HepG2 (cell line): ENCODE data around the gene TNP2. TPM values are rescaled to one million over a fixed set of nuclear protein-coding genes. Genes with fewer than 3 reads are reported as not detected.

ENCODE experiments used
- AGO1 ChIP-seq: fragments of 200-400 bp; formaldehyde crosslinking; IDR thresholded peaks from 2 replicates; pipeline ENCODE4 v1.6.1; 2017; ENCODE audit warnings: mild to moderate bottlenecking, low read depth, low read length, moderate library complexity; ENCODE audit not compliant: poor library complexity, severe bottlenecking
- DNMT3B ChIP-seq: conservative IDR thresholded peaks from 2 replicates; pipeline ENCODE4 v1.6.1; 2016; ENCODE audit warnings: missing biosample characterization, control low read depth
- NKX3-1 ChIP-seq: sonication (generic); formaldehyde crosslinking; IDR thresholded peaks from 2 replicates; pipeline ENCODE4 v1.5.0; 2020; ENCODE audit warnings: missing genetic modification reagents
- RBM39 ChIP-seq: fragments of 200-400 bp; formaldehyde crosslinking; IDR thresholded peaks from one replicate; pipeline ENCODE4 v1.6.1; 2018; ENCODE audit warnings: antibody characterized with exemption, mild to moderate bottlenecking, low read depth, low read length; ENCODE audit not compliant: poor library complexity, severe bottlenecking
- RCOR2 ChIP-seq: IDR thresholded peaks from 2 replicates; pipeline ENCODE4 v1.6.1; 2016; ENCODE audit warnings: missing biosample characterization, missing genetic modification reagents
- ZNF317 ChIP-seq: sonication (generic); formaldehyde crosslinking; IDR thresholded peaks from 2 replicates; pipeline ENCODE4 v1.5.0; 2020; ENCODE audit warnings: mild to moderate bottlenecking, missing genetic modification reagents
- ZNF333 ChIP-seq: sonication (generic); formaldehyde crosslinking; IDR thresholded peaks from 2 replicates; pipeline ENCODE4 v1.4.0; 2020; ENCODE audit warnings: mild to moderate bottlenecking, missing genetic modification reagents, borderline replicate concordance
- ZNF343 ChIP-seq: sonication (generic); formaldehyde crosslinking; IDR thresholded peaks from 2 replicates; pipeline ENCODE4 v1.4.0; 2020; ENCODE audit warnings: mild to moderate bottlenecking, missing genetic modification reagents
- polyA plus RNA-seq, 8 experiments: library from polyadenylated mRNA; depleted of rRNA in 3 of 8; stranded (reverse) in 7 of 8; unstranded in 1 of 8; fragments of >200 nt; fragmentation: Illumina TruSeq in 4 of 8; extraction: Trizol in 4 of 8; gene quantifications; 2 replicates each; pipeline versions ENCODE4 v1.2.1 to v1.2.3, GENCODE V29; 2011 to 2016; ENCODE audit warnings: low read depth in 4 of 8, missing spikeins in 1 of 8, mixed read lengths in 1 of 8; ENCODE audit not compliant: insufficient read depth in 1 of 8
- total RNA-seq, 5 experiments: library from RNA; depleted of rRNA; stranded (reverse); fragments of >200 nt; fragmentation: Illumina TruSeq; extraction: Trizol; gene quantifications; 2 replicates each; pipeline ENCODE4 v1.2.3, GENCODE V29; 2016; ENCODE audit warnings: low read depth in 1 of 5
- TF ChIP-seq, protein P1 (sequence below): sonication (generic); formaldehyde crosslinking; IDR thresholded peaks from one replicate; pipeline ENCODE4 v1.5.1; 2020; ENCODE audit warnings: mild to moderate bottlenecking, missing genetic modification reagents; ENCODE audit errors: not compliant biosample characterization
- TF ChIP-seq, protein P2 (sequence below): sonication (generic); formaldehyde crosslinking; IDR thresholded peaks from 2 replicates; pipeline ENCODE4 v1.9.0; 2022; ENCODE audit warnings: missing genetic modification reagents, mild to moderate bottlenecking, borderline replicate concordance
- TF ChIP-seq, protein P3 (sequence below): sonication (generic); formaldehyde crosslinking; IDR thresholded peaks from 2 replicates; pipeline ENCODE4 v1.4.0; 2020; ENCODE audit warnings: missing genetic modification reagents, borderline replicate concordance
- TF ChIP-seq, protein P4 (sequence below): IDR thresholded peaks from 2 replicates; pipeline ENCODE4 v1.6.1; 2016; ENCODE audit warnings: low read depth, control low read depth

TNP2 gene
- total and polyA plus RNA-seq, 2 of the 13 experiments (the other 11 are each of a cell fraction or from before 2014, with no cell fraction given): not detected

DNA sequence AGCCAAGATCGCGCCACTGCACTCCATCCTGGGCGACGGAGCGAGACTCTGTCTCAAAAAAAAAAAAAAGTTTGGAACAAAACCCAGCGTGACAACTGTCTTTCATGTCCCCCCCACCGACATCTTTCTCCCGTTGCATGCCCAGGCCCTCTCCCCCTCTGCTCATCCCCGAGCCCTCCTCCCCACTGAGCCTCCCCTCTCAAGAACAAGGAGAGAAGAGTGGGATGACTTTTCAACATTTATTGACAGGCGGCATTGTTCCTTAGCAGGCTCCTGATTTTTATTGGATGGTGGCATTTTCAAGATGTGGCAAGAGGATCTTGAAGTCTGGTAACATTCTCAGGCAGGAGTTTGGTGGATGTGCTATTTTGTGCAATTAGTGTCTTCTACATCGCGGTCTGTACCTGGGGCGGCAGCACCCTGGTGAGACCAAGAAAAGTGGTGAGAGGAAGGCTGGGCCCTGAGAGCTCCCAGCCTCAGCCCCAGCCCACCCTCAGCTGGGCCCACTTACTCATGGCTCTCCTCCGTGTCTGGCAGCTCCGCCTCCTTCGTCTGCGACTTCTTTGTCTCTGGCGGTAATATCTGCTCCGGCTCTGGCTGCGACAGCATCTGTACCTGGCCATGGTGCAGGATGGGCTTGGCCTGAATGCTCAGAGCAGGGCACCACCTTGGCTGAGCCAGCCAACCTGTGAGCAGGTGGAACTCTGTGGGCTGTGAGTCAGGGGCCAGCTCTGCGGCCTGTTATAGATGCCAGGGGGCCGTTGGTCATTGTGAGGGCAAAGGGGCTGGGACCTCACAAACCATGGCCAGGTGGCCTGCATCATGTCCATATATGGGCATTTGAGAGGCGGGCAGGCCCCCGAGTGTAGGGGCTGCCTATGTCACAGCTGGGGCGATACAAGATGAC lies 11.7 kb upstream of the TNP2 start, which contains the start of gene PRM1 (continued):
- TF ChIP-seq, protein P1, sequence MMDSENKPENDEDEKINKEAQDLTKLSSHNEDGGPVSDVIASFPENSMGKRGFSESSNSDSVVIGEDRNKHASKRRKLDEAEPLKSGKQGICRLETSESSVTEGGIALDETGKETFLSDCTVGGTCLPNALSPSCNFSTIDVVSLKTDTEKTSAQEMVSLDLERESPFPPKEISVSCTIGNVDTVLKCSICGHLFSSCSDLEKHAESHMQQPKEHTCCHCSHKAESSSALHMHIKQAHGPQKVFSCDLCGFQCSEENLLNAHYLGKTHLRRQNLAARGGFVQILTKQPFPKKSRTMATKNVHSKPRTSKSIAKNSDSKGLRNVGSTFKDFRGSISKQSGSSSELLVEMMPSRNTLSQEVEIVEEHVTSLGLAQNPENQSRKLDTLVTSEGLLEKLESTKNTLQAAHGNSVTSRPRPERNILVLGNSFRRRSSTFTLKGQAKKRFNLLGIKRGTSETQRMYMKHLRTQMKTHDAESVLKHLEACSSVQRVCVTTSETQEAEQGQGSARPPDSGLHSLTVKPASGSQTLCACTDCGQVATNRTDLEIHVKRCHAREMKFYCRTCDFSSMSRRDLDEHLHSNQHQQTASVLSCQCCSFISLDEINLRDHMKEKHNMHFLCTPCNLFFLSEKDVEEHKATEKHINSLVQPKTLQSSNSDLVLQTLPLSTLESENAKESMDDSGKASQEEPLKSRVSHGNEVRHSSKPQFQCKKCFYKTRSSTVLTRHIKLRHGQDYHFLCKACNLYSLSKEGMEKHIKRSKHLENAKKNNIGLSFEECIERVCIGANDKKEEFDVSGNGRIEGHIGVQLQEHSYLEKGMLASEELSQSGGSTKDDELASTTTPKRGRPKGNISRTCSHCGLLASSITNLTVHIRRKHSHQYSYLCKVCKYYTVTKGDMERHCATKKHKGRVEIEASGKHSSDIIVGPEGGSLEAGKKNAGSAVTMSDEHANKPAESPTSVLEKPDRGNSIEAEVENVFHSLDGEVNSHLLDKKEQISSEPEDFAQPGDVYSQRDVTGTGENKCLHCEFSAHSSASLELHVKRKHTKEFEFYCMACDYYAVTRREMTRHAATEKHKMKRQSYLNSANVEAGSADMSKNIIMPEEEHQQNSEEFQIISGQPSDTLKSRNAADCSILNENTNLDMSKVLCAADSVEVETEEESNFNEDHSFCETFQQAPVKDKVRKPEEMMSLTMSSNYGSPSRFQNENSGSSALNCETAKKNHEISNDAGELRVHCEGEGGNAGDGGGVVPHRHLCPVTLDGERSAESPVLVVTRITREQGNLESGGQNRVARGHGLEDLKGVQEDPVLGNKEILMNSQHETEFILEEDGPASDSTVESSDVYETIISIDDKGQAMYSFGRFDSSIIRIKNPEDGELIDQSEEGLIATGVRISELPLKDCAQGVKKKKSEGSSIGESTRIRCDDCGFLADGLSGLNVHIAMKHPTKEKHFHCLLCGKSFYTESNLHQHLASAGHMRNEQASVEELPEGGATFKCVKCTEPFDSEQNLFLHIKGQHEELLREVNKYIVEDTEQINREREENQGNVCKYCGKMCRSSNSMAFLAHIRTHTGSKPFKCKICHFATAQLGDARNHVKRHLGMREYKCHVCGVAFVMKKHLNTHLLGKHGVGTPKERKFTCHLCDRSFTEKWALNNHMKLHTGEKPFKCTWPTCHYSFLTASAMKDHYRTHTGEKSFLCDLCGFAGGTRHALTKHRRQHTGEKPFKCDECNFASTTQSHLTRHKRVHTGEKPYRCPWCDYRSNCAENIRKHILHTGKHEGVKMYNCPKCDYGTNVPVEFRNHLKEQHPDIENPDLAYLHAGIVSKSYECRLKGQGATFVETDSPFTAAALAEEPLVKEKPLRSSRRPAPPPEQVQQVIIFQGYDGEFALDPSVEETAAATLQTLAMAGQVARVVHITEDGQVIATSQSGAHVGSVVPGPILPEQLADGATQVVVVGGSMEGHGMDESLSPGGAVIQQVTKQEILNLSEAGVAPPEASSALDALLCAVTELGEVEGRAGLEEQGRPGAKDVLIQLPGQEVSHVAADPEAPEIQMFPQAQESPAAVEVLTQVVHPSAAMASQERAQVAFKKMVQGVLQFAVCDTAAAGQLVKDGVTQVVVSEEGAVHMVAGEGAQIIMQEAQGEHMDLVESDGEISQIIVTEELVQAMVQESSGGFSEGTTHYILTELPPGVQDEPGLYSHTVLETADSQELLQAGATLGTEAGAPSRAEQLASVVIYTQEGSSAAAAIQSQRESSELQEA (CRISPR knock-in tag): peak; percentile 72
- TF ChIP-seq AGO1: peak; percentile 71
- TF ChIP-seq ZNF317 (CRISPR knock-in tag): no peak
- TF ChIP-seq, protein P2, sequence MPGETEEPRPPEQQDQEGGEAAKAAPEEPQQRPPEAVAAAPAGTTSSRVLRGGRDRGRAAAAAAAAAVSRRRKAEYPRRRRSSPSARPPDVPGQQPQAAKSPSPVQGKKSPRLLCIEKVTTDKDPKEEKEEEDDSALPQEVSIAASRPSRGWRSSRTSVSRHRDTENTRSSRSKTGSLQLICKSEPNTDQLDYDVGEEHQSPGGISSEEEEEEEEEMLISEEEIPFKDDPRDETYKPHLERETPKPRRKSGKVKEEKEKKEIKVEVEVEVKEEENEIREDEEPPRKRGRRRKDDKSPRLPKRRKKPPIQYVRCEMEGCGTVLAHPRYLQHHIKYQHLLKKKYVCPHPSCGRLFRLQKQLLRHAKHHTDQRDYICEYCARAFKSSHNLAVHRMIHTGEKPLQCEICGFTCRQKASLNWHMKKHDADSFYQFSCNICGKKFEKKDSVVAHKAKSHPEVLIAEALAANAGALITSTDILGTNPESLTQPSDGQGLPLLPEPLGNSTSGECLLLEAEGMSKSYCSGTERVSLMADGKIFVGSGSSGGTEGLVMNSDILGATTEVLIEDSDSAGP (CRISPR knock-in tag): no peak; the same call in 1 of the 2 replicates
- TF ChIP-seq, protein P3, sequence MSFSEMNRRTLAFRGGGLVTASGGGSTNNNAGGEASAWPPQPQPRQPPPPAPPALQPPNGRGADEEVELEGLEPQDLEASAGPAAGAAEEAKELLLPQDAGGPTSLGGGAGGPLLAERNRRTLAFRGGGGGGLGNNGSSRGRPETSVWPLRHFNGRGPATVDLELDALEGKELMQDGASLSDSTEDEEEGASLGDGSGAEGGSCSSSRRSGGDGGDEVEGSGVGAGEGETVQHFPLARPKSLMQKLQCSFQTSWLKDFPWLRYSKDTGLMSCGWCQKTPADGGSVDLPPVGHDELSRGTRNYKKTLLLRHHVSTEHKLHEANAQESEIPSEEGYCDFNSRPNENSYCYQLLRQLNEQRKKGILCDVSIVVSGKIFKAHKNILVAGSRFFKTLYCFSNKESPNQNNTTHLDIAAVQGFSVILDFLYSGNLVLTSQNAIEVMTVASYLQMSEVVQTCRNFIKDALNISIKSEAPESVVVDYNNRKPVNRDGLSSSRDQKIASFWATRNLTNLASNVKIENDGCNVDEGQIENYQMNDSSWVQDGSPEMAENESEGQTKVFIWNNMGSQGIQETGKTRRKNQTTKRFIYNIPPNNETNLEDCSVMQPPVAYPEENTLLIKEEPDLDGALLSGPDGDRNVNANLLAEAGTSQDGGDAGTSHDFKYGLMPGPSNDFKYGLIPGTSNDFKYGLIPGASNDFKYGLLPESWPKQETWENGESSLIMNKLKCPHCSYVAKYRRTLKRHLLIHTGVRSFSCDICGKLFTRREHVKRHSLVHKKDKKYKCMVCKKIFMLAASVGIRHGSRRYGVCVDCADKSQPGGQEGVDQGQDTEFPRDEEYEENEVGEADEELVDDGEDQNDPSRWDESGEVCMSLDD (CRISPR knock-in tag): no peak
- TF ChIP-seq, protein P4, sequence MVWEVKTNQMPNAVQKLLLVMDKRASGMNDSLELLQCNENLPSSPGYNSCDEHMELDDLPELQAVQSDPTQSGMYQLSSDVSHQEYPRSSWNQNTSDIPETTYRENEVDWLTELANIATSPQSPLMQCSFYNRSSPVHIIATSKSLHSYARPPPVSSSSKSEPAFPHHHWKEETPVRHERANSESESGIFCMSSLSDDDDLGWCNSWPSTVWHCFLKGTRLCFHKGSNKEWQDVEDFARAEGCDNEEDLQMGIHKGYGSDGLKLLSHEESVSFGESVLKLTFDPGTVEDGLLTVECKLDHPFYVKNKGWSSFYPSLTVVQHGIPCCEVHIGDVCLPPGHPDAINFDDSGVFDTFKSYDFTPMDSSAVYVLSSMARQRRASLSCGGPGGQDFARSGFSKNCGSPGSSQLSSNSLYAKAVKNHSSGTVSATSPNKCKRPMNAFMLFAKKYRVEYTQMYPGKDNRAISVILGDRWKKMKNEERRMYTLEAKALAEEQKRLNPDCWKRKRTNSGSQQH (CRISPR knock-in tag): no peak
- TF ChIP-seq ZNF343 (CRISPR knock-in tag): peak; percentile 57; the same call in 1 of the 2 replicates
- TF ChIP-seq DNMT3B: no peak
- no peak for TF ChIP-seq NKX3-1 (CRISPR knock-in tag)
- peak; percentile 42; the same call in 1 of the 2 replicates for TF ChIP-seq ZNF333 (CRISPR knock-in tag)
- TF ChIP-seq RCOR2: no peak
- no peak for TF ChIP-seq RBM39
